HCT116 (cell line): ENCODE results near the gene HNRNPL. TPM values are rescaled to one million over a fixed set of nuclear protein-coding genes. Genes with fewer than 3 reads are reported as not detected.

ENCODE experiments used
- ATAC-seq: fragments of 200-7000 bp; cut with Tn5 transposase; 2 replicates; pipeline ENCODE4 v1.9.1; 2020; ENCODE audit warnings: mild to moderate bottlenecking, moderate library complexity
- BruUV-seq: library from RNA; stranded (reverse); fragments of 400-500 nt; replicated peaks from 2 replicates; lab custom pipeline; 2021; lab: Mats Ljungman, UMichigan
- CTCF ChIA-PET: fragments of 300-600 bp; sonication (Branson Sonifier 250); formaldehyde crosslinking; loops from one replicate; lab custom pipeline; 2021; ENCODE audit warnings: antibody characterized with exemption; lab: Charles Lee
- POLR2A ChIA-PET: fragments of 300-600, 350-600 bp; sonication (Branson Sonifier 250); formaldehyde crosslinking; loops from one replicate; lab custom pipeline; 2021; ENCODE audit warnings: antibody characterized with exemption; lab: Charles Lee
- RAD21 ChIA-PET, 2 experiments: fragments of 300-600 bp; sonication (Branson Sonifier 250); formaldehyde crosslinking; loops; one replicate each; lab custom pipeline; 2023; ENCODE audit warnings: low total read pairs in 2 of 2; ENCODE audit not compliant: uncharacterized antibody in 2 of 2, unreplicated experiment in 2 of 2, low non-redundant PET in 1 of 2; lab: Charles Lee
- DNase-seq: peaks from one replicate; pipeline ENCODE4 v3.0.0-alpha.2; 2010; ENCODE audit warnings: low read depth, low spot score
- H2AFZ ChIP-seq: fragments of 200-600 bp; shearing (Covaris generic), sonication (generic); 2 replicates; pipeline ENCODE4 v1.6.1; 2017; ENCODE audit warnings: low read depth, mixed run types, mixed read lengths, antibody characterized with exemption, low read length; ENCODE audit not compliant: poor library complexity, severe bottlenecking
- H3K27ac ChIP-seq: 2 replicates; pipeline ENCODE4 v1.5.1; 2012; ENCODE audit warnings: low read depth, low read length
- H3K27me3 ChIP-seq: fragments of 200-600 bp; sonication (generic); 2 replicates; pipeline ENCODE4 v1.6.1; 2016; ENCODE audit warnings: mixed run types, low read length, mixed read lengths; ENCODE audit not compliant: insufficient read depth
- H3K36me3 ChIP-seq, 2 experiments: fragments of 200-500 bp in 1 of 2; fragments of 200-600 bp in 1 of 2; sonication (Bioruptor generic) in 1 of 2; sonication (generic) in 1 of 2; 2 replicates each; pipeline versions ENCODE4 v1.5.1 to v1.6.1; 2014 to 2016; ENCODE audit warnings: low read length in 2 of 2, inconsistent platforms in 1 of 2, mixed read lengths in 1 of 2, mixed run types in 1 of 2; ENCODE audit not compliant: insufficient read depth in 2 of 2, control insufficient read depth in 1 of 2
- H3K4me1 ChIP-seq, 2 experiments: fragments of 200-600 bp in 1 of 2; sonication (generic) in 1 of 2; 2 replicates each; pipeline versions ENCODE4 v1.5.1 to v1.6.1; 2012 to 2017; ENCODE audit warnings: low read length in 2 of 2, inconsistent platforms in 1 of 2, mild to moderate bottlenecking in 1 of 2, mixed read lengths in 1 of 2, mixed run types in 1 of 2, moderate library complexity in 1 of 2; ENCODE audit not compliant: insufficient read depth in 2 of 2, control insufficient read depth in 1 of 2
- H3K4me2 ChIP-seq: fragments of 200-600 bp; sonication (generic); 2 replicates; pipeline ENCODE4 v1.6.1; 2017; ENCODE audit warnings: mixed run types, low read length, mixed read lengths
- H3K4me3 ChIP-seq, 2 experiments: fragments of 200-600 bp in 1 of 2; sonication (generic) in 1 of 2; replicated peaks in 1 of 2; 2 replicates each; pipeline ENCODE4 v1.5.1; 2011 to 2016; ENCODE audit warnings: low read length in 2 of 2, control low read depth in 1 of 2, low read depth in 1 of 2, mild to moderate bottlenecking in 1 of 2, mixed read lengths in 1 of 2, mixed run types in 1 of 2
- H3K79me2 ChIP-seq: fragments of 200-600 bp; sonication (generic); 2 replicates; pipeline ENCODE4 v1.6.1; 2017; ENCODE audit warnings: mild to moderate bottlenecking, mixed run types, low read length, moderate library complexity, mixed read lengths; ENCODE audit not compliant: insufficient read depth
- H3K9ac ChIP-seq: fragments of 200-600 bp; sonication (generic); 2 replicates; pipeline ENCODE4 v1.6.1; 2016; ENCODE audit warnings: low read length, mixed read lengths
- H3K9me2 ChIP-seq: fragments of 200-600 bp; sonication (generic), shearing (Covaris generic); 2 replicates; pipeline ENCODE4 v1.6.1; 2017; ENCODE audit warnings: mixed run types, mild to moderate bottlenecking, moderate library complexity; ENCODE audit not compliant: insufficient read depth
- H3K9me3 ChIP-seq, 2 experiments: fragments of 200-500 bp in 1 of 2; fragments of 200-600 bp in 1 of 2; sonication (Bioruptor generic) in 1 of 2; sonication (generic) in 1 of 2; 2 replicates each; pipeline ENCODE4 v1.6.1; 2014 to 2017; ENCODE audit warnings: low read length in 2 of 2, mixed read lengths in 2 of 2, inconsistent platforms in 1 of 2, low read depth in 1 of 2, mild to moderate bottlenecking in 1 of 2, mixed run types in 1 of 2, moderate library complexity in 1 of 2; ENCODE audit not compliant: control insufficient read depth in 1 of 2, insufficient read depth in 1 of 2
- H4K20me1 ChIP-seq: fragments of 200-600 bp; sonication (generic), shearing (Covaris generic); 2 replicates; pipeline ENCODE4 v1.6.1; 2017; ENCODE audit warnings: mixed run types, mild to moderate bottlenecking, moderate library complexity; ENCODE audit not compliant: insufficient read depth
- CBX3 ChIP-seq: IDR thresholded peaks from 2 replicates; pipeline ENCODE4 v1.6.1; 2012; ENCODE audit warnings: low read depth
- EGR1 ChIP-seq: IDR thresholded peaks from 2 replicates; pipeline ENCODE4 v1.6.1; 2012; ENCODE audit warnings: low read depth
- ELF1 ChIP-seq: IDR thresholded peaks from 2 replicates; pipeline ENCODE4 v1.6.1; 2012; ENCODE audit warnings: low read depth, borderline replicate concordance
- POLR2A ChIP-seq: IDR thresholded peaks from 2 replicates; pipeline ENCODE4 v1.7.0; 2011; ENCODE audit warnings: borderline replicate concordance; ENCODE audit not compliant: insufficient read depth, insufficient read length; ENCODE audit errors: extremely low read depth
- POLR2AphosphoS5 ChIP-seq: IDR thresholded peaks from 2 replicates; pipeline ENCODE4 v1.6.1; 2011; ENCODE audit warnings: mild to moderate bottlenecking, low read depth, low read length, moderate library complexity
- RAD21 ChIP-seq: IDR thresholded peaks from 2 replicates; pipeline ENCODE4 v1.6.1; 2012; ENCODE audit warnings: low read depth, mild to moderate bottlenecking
- SIN3A ChIP-seq: IDR thresholded peaks from 2 replicates; pipeline ENCODE4 v1.6.1; 2012; ENCODE audit warnings: low read depth
- YY1 ChIP-seq: IDR thresholded peaks from 2 replicates; pipeline ENCODE4 v1.6.1; 2011; ENCODE audit warnings: low read length, low read depth, moderate library complexity, mild to moderate bottlenecking; ENCODE audit not compliant: insufficient replicate concordance; ENCODE audit errors: extremely low read depth
- ZFX ChIP-seq: fragments of 450-650 bp; IDR thresholded peaks from 2 replicates; pipeline ENCODE4 v1.6.1; 2017
- intact Hi-C: fragments of 100-400 bp; cut with micrococcal nuclease; formaldehyde crosslinking; loops from 2 replicates; pipeline ENCODE4 v1.10.0; 2022
- total RNA-seq: library from RNA; stranded (reverse); gene quantifications from one replicate; pipeline ENCODE4 v1.2.1, GENCODE V29; 2021; ENCODE audit not compliant: unreplicated experiment
- TF ChIP-seq, protein P1 (sequence below): IDR thresholded peaks from 2 replicates; pipeline ENCODE4 v1.6.1; 2011; ENCODE audit warnings: mild to moderate bottlenecking, low read length, moderate library complexity; ENCODE audit not compliant: insufficient replicate concordance; ENCODE audit errors: extremely low read depth
- TF ChIP-seq, protein P2 (sequence below): IDR thresholded peaks from 2 replicates; pipeline ENCODE4 v1.6.1; 2012
- TF ChIP-seq, protein P3 (sequence below), 3 experiments: fragments of 200-600 bp in 1 of 3; sonication (generic) in 1 of 3; IDR thresholded peaks in 2 of 3; conservative IDR thresholded peaks in 1 of 3; 2 replicates each; pipeline ENCODE4 v1.5.1; 2012 to 2017; ENCODE audit warnings: low read depth in 2 of 3, low read length in 2 of 3, antibody characterized with exemption in 1 of 3, borderline replicate concordance in 1 of 3, control low read depth in 1 of 3, mild to moderate bottlenecking in 1 of 3, mixed read lengths in 1 of 3, mixed run types in 1 of 3, moderate library complexity in 1 of 3; ENCODE audit not compliant: insufficient read depth in 1 of 3

Gene HNRNPL
- total RNA-seq, 1 experiment from 2014 or later, result 551 TPM

DNA sequence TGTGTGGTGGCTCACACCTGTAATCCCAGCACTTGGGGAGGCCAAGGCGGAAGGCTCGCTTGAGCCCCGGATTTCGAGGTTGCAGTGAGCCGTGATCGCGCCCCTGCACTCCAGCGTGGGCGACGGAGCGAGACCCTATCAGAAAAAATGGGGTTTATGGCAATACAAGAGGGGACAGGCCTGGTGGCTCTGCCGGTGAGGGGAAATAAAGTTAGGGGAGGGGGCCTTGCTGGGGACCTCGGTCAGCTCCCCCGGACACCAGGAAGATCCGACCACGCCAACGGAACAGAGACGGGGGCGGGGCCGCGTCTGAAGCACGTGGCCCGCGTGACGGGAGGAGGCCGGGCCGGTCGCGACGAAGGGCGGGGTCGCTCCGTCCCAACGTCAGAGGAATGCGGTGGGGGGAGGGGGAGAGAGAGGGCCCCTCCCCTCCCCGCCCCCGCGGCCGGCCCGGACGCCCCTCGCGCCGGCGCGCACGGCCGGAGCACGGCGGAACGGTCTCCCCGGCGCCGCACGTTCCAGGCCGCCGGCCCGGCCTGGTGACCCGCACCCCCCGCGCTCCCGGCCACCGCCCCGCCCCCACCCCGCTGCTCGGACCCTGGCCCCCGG lies 1.9 kb upstream of the HNRNPL start (continued):
- TF ChIP-seq CBX3, result no peak; the same call in 1 of the 2 replicates
- TF ChIP-seq POLR2A, result peak; percentile 42
- TF ChIP-seq YY1, result no peak
- TF ChIP-seq EGR1, result peak; percentile 83

DNA sequence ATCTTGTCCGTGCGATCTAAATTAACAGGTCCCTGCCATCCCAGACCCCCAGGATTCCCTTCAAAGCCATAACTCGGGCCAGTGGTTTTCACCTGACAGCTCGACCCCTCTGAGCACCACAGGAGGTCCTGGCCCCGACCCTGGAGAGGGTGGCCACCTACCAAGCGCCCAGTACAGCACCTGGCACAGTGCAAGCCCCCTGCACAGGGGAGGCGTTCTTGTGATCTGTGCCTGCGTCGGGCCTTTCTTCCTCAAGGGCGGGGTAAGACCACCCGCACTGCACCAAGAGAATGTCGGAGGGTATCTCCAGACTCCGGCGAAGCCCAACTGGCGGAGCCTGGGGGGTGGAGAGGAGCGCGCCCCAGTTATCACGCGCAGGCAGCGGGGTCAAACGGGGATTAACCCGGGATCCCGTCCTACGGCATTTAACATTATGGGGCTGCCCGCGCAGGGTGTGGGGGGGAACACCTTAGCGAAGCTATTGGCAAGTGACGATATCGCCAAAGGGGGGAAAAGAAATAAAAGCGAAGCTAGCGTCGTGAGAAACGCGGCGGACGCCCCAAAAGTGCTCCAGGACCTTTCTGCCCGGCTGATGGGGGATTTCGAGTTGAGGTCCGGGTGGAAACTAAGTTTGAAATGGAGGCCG lies 1.3 kb upstream of the HNRNPL start:
- Histone ChIP-seq H3K27ac (peak overlapping the region; percentile 89), H4K20me1 (0 out of 2 replicates have a peak, but pooled peaks cover 4% of the 10 kb centered on the region), H3K9ac (peak overlapping the region; percentile 96), H3K27me3 (no peaks in the 10 kb centered on the region), H3K9me2 (no peaks in the 10 kb centered on the region), H3K4me1 (peaks cover 14 to 41% of the 10 kb centered on the region in 2 experiments), H3K79me2 (peaks cover 31% of the 10 kb centered on the region), H3K36me3 (peaks cover 16 to 25% of the 10 kb centered on the region in 2 experiments), H3K4me3 (peak overlapping the region; percentile 77 to 84), H3K4me2 (peak overlapping the region; percentile 92), H3K9me3 (no peaks in the 10 kb centered on the region), H2AFZ (no peak overlapping the region)
- intact Hi-C loops, result loop anchor here (1.0 to 5.0 kb wide), 3 partner anchors 48 to 169 kb away; partner anchors contain the start of genes MRPS12, NFKBIB, SARS2 and SIRT2
- ChIA-PET CTCF (interaction anchor here (1.5 kb wide), 1 partner anchor 79 kb away, joined by 6 read pairs; the partner anchor contains the start of genes MRPS12 and SARS2), RAD21 (no interaction called here), POLR2A (interaction anchor here (0.5 to 2.4 kb wide), 2 partner anchors 12 to 241 kb away, joined by 4 to 12 read pairs; no protein-coding TSS in a partner anchor)
- ATAC-seq (no peak), DNase-seq (no peak)
- BruUV-seq, result TSS peak; percentile 93
- TF ChIP-seq RAD21 (no peak), POLR2AphosphoS5 (no peak), YY1 (no peak), EGR1 (no peak), ZFX (no peak), ELF1 (no peak), SIN3A (no peak), POLR2A (no peak)
- TF ChIP-seq, protein P1, sequence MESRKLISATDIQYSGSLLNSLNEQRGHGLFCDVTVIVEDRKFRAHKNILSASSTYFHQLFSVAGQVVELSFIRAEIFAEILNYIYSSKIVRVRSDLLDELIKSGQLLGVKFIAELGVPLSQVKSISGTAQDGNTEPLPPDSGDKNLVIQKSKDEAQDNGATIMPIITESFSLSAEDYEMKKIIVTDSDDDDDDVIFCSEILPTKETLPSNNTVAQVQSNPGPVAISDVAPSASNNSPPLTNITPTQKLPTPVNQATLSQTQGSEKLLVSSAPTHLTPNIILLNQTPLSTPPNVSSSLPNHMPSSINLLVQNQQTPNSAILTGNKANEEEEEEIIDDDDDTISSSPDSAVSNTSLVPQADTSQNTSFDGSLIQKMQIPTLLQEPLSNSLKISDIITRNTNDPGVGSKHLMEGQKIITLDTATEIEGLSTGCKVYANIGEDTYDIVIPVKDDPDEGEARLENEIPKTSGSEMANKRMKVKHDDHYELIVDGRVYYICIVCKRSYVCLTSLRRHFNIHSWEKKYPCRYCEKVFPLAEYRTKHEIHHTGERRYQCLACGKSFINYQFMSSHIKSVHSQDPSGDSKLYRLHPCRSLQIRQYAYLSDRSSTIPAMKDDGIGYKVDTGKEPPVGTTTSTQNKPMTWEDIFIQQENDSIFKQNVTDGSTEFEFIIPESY, result no peak
- TF ChIP-seq, protein P2, sequence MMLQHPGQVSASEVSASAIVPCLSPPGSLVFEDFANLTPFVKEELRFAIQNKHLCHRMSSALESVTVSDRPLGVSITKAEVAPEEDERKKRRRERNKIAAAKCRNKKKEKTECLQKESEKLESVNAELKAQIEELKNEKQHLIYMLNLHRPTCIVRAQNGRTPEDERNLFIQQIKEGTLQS, result no peak
- TF ChIP-seq, protein P3, sequence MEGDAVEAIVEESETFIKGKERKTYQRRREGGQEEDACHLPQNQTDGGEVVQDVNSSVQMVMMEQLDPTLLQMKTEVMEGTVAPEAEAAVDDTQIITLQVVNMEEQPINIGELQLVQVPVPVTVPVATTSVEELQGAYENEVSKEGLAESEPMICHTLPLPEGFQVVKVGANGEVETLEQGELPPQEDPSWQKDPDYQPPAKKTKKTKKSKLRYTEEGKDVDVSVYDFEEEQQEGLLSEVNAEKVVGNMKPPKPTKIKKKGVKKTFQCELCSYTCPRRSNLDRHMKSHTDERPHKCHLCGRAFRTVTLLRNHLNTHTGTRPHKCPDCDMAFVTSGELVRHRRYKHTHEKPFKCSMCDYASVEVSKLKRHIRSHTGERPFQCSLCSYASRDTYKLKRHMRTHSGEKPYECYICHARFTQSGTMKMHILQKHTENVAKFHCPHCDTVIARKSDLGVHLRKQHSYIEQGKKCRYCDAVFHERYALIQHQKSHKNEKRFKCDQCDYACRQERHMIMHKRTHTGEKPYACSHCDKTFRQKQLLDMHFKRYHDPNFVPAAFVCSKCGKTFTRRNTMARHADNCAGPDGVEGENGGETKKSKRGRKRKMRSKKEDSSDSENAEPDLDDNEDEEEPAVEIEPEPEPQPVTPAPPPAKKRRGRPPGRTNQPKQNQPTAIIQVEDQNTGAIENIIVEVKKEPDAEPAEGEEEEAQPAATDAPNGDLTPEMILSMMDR (IDR thresholded peaks at IDR 0.05 in 2 of 3, conservative IDR thresholded peaks at IDR 0.05 in 1 of 3; ENCODE audit: borderline replicate concordance in 1 of 3, insufficient read depth in 1 of 3, low read depth in 2 of 3, low read length in 2 of 3), result no peak
